HG03520 (cell line): Measurements from ENCODE around the gene PRSS1.

ENCODE experiments used
- ATAC-seq: cut with Tn5 transposase; IDR thresholded peaks from one replicate; pipeline ENCODE4 v1.9.1; 2021; ENCODE audit warnings: mild to moderate bottlenecking, moderate library complexity; ENCODE audit not compliant: unreplicated experiment

Gene PRSS1

GRCh38 chr7:142791502-142791901 lies 42.2 kb downstream of the PRSS1 start:
- no peak for ATAC-seq

GRCh38 chr7:142792129-142792528 lies 42.9 kb downstream of the PRSS1 start:
- no peak for ATAC-seq

- ATAC-seq: no peak
Measured at GRCh38 chr7:142792593-142792992, 43.3 kb downstream of the PRSS1 start.

- no peak for ATAC-seq
Measured at GRCh38 chr7:142793156-142793555, 43.9 kb downstream of the PRSS1 start.

DNA sequence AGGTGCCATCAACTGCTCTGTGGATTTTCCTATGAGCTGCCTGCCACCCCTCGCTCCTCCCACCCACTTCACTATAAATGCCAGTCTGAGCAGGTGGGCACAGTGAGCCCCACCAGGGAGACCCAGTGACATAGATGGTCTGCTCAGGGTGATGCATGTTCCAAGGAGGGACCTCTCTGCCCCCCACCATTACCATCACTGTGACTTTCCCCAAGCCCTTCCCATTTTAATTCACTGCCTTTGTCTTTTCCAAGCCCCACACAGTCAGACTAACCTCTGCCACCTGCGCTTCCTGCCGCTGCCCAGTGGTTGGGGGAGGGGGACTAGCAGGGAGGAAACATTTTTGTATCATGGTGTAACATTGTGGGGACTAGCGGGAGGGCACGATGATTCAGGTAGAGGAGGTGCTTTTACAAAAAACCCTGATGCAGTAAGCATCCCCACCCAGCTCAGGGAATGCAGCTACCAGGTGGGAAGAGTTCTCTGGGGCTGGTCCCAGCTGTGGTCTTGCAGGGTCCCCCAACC lies 46.1 kb downstream of the PRSS1 start:
- no peak for ATAC-seq

GRCh38 chr7:142796001-142796500 lies 46.8 kb downstream of the PRSS1 start:
- ATAC-seq: no peak

DNA sequence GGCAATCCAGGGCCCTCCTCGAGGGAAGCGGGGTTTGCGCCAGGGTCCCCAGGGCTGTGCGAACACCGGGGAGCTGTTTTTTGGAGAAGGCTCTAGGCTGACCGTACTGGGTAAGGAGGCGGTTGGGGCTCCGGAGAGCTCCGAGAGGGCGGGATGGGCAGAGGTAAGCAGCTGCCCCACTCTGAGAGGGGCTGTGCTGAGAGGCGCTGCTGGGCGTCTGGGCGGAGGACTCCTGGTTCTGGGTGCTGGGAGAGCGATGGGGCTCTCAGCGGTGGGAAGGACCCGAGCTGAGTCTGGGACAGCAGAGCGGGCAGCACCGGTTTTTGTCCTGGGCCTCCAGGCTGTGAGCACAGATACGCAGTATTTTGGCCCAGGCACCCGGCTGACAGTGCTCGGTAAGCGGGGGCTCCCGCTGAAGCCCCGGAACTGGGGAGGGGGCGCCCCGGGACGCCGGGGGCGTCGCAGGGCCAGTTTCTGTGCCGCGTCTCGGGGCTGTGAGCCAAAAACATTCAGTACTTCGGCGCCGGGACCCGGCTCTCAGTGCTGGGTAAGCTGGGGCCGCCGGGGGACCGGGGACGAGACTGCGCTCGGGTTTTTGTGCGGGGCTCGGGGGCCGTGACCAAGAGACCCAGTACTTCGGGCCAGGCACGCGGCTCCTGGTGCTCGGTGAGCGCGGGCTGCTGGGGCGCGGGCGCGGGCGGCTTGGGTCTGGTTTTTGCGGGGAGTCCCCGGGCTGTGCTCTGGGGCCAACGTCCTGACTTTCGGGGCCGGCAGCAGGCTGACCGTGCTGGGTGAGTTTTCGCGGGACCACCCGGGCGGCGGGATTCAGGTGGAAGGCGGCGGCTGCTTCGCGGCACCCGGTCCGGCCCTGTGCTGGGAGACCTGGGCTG lies 47.5 kb downstream of the PRSS1 start:
- peak; percentile 39 for ATAC-seq

GRCh38 chr7:142797391-142798377 lies 48.4 kb downstream of the PRSS1 start:
- peak; percentile 30 for ATAC-seq

DNA sequence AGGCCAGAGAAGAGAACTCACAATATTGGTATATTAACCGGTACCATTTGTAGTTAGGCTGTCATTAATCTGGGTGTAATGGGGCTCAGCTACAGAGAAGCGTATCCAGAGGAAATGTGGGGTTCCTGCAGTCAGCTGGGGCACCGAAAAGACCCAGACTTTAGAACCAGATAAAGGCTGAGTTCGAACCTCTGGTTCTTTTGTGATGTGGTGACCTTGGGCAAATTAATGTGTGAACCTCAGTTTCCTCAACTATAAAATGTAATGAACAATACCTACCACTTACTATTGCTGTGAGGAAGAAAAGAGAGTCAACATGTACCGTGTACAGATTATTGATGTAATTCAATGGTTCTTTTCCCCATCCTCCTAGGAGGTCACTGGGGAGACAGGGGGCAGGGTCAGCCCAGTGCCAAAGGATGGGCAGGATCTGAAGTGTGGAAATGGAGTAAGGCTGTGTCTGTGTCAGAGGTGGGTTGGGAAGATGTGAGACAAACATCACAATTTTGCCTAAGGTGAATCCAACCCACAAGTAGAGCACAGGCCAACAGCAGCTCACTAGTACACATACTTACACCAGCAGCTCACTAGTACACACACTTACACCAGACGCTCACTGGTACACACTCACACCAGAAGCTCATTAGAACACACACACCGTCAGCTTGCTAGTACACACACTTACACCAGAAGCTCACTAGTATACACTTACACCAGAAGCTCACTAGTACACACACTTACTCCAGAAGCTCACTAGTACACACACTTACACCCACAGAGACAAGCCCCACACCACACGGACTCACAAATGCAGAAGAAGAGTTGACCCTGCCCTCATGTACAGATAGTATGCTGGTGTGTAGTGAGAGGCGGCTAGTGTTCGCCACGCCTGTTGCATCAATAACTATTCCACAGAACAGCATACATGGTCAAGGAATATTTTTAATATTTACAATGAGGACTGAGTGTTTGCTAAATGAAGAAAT lies 49.5 kb downstream of the PRSS1 start:
- ATAC-seq: no peak

DNA sequence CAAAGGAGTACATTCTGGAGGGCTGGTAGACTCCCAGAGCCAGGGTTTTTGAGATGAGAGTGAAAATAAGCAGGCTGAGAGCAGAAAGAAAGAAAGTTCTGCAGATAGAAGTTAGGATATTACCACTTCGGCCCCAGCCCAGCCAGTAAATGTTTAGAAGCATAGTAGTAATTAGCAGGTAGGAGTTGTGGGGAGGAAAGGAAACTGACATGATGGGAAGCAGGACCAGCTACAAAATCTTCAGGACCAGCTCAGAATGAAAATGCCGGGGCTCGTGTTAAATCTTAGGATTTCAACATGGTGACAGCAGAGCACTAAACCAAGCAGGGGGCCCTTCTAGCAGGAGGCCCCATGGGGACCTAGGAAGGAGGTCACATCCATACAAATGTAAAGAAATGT lies 50.2 kb downstream of the PRSS1 start:
- ATAC-seq: no peak

DNA sequence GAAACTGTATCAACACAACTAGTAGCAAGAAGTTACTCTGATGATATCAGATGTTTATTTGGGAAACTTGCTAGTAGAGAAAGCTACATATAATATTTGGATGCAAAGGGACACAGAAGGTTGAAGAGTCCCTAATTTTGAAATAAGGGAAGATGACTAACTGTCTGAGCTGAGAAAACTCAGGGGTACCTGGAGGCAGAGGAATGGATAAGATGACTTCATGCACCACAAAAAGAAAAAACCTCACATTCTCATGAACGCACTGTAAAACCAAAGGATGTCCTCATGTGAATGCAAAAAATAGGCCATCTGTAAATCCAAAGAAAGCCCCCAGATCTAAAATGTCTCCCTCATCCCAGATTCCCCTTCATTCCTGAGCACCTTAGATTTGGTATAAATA lies 50.8 kb downstream of the PRSS1 start:
- ATAC-seq: no peak

DNA sequence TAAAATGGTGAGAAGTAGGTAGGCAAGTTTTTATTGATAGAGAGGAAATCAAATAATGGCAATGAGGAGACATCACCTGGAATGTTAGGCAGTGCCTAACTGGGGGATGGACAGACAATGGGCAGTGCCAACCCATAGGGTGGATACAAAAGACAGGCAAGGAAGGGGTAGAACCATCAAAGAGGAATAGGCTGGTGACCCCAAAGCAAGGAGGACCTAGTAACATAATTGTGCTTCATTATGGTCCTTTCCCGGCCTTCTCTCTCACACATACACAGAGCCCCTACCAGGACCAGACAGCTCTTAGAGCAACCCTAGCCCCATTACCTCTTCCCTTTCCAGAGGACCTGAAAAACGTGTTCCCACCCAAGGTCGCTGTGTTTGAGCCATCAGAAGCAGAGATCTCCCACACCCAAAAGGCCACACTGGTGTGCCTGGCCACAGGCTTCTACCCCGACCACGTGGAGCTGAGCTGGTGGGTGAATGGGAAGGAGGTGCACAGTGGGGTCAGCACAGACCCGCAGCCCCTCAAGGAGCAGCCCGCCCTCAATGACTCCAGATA lies 51.5 kb downstream of the PRSS1 start:
- ATAC-seq: no peak

GRCh38 chr7:142801601-142802295 lies 52.5 kb downstream of the PRSS1 start:
- ATAC-seq: no peak

DNA sequence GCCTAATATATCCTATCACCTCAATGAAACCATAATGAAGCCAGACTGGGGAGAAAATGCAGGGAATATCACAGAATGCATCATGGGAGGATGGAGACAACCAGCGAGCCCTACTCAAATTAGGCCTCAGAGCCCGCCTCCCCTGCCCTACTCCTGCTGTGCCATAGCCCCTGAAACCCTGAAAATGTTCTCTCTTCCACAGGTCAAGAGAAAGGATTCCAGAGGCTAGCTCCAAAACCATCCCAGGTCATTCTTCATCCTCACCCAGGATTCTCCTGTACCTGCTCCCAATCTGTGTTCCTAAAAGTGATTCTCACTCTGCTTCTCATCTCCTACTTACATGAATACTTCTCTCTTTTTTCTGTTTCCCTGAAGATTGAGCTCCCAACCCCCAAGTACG lies 53.0 kb downstream of the PRSS1 start:
- no peak for ATAC-seq
